Kidney capillary endothelial cell (primary cell): Measurements from ENCODE around the gene MIXL1.
A peak's percentile ranks its signal among the peaks of the same experiment; 100 is the strongest.
"Not testable (repeated sequence)": the region's sequence is repeated elsewhere in the genome, so short reads cannot be mapped to it uniquely, and the experiment has no call there.

Experiments used
- DNase-seq: peaks from one replicate; pipeline ENCODE4 v3.0.0-alpha.2; 2018; ENCODE audit warnings: low spot score

Gene MIXL1

GRCh38 chr1:226223157-226223785, at the start of gene MIXL1:
MIXL1 (plus strand) TSS chr1:226223664; CDS start chr1:226223682, 18 bp downstream.
- DNase-seq, result no peak

GRCh38 chr1:226176870-226177269, 46.6 kb upstream of the MIXL1 start:
- DNase-seq, result no peak

- no peak for DNase-seq
Measured at GRCh38 chr1:226181996-226182714, 41.3 kb upstream of the MIXL1 start.

- peak; percentile 11 for DNase-seq
Measured at GRCh38 chr1:226185141-226186036, 38.1 kb upstream of the MIXL1 start.

- peak; percentile 82 for DNase-seq
Measured at GRCh38 chr1:226186124-226187018, 37.1 kb upstream of the MIXL1 start, which contains the start of gene ACBD3. ACBD3 (minus strand) TSS chr1:226186741; CDS start chr1:226186675, 66 bp downstream.

GRCh38 chr1:226187019-226187322, 36.5 kb upstream of the MIXL1 start:
- no peak for DNase-seq

GRCh38 chr1:226187380-226187779, 36.1 kb upstream of the MIXL1 start:
- DNase-seq, result no peak

- no peak for DNase-seq
Measured at GRCh38 chr1:226195144-226195543, 28.3 kb upstream of the MIXL1 start.

- DNase-seq, result no peak
Measured at GRCh38 chr1:226199971-226200370, 23.5 kb upstream of the MIXL1 start.

GRCh38 chr1:226201029-226201593, 22.4 kb upstream of the MIXL1 start:
- DNase-seq, result no peak

GRCh38 chr1:226202246-226202645, 21.2 kb upstream of the MIXL1 start:
- DNase-seq, result no peak

GRCh38 chr1:226202666-226203065, 20.8 kb upstream of the MIXL1 start:
- DNase-seq, result not testable (repeated sequence)

- DNase-seq, result no peak
Measured at GRCh38 chr1:226203240-226203639, 20.2 kb upstream of the MIXL1 start.

GRCh38 chr1:226203655-226204054, 19.8 kb upstream of the MIXL1 start:
- no peak for DNase-seq

GRCh38 chr1:226204198-226204597, 19.3 kb upstream of the MIXL1 start:
- no peak for DNase-seq

- DNase-seq, result no peak
Measured at GRCh38 chr1:226207048-226207447, 16.4 kb upstream of the MIXL1 start.

GRCh38 chr1:226209307-226210059, 14.0 kb upstream of the MIXL1 start:
- no peak for DNase-seq

GRCh38 chr1:226210571-226211176, 12.8 kb upstream of the MIXL1 start:
- no peak for DNase-seq

GRCh38 chr1:226211181-226211821, 12.2 kb upstream of the MIXL1 start:
- no peak for DNase-seq

- no peak for DNase-seq
Measured at GRCh38 chr1:226212545-226212944, 10.9 kb upstream of the MIXL1 start.
